HepG2 (cell line): ENCODE data around the gene AS3MT. TPM values are rescaled to one million over a fixed set of nuclear protein-coding genes. Genes with fewer than 3 reads are reported as not detected.

Experiments
- AKNA ChIP-seq: sonication (generic); formaldehyde crosslinking; IDR thresholded peaks from 2 replicates; pipeline ENCODE4 v1.4.0; 2020; ENCODE audit warnings: missing genetic modification reagents, borderline replicate concordance
- ARNTL ChIP-seq: sonication (generic); formaldehyde crosslinking; IDR thresholded peaks from 2 replicates; pipeline ENCODE4 v1.4.0; 2020; ENCODE audit warnings: mild to moderate bottlenecking, missing genetic modification reagents
- CCDC6 ChIP-seq: sonication (generic); formaldehyde crosslinking; IDR thresholded peaks from 2 replicates; pipeline ENCODE4 v1.8.1; 2022; ENCODE audit warnings: mild to moderate bottlenecking, missing genetic modification reagents, moderate library complexity
- DBP ChIP-seq: sonication (generic); formaldehyde crosslinking; IDR thresholded peaks from 2 replicates; pipeline ENCODE4 v1.4.0; 2020; ENCODE audit warnings: missing genetic modification reagents; ENCODE audit errors: not compliant biosample characterization
- FOXM1 ChIP-seq: sonication (generic); formaldehyde crosslinking; IDR thresholded peaks from 2 replicates; pipeline ENCODE4 v1.5.0; 2020; ENCODE audit warnings: missing genetic modification reagents
- HES4 ChIP-seq: sonication (generic); formaldehyde crosslinking; IDR thresholded peaks from 2 replicates; pipeline ENCODE4 v1.9.0; 2021; ENCODE audit warnings: mild to moderate bottlenecking, missing genetic modification reagents, borderline replicate concordance
- HMGXB4 ChIP-seq, 2 experiments: sonication (generic) in 1 of 2; formaldehyde crosslinking in 1 of 2; IDR thresholded peaks; 2 replicates each; pipeline versions ENCODE4 v1.4.0 to v1.6.1; 2018 to 2020; ENCODE audit warnings: missing genetic modification reagents in 2 of 2, borderline replicate concordance in 1 of 2, low read depth in 1 of 2, mild to moderate bottlenecking in 1 of 2, missing biosample characterization in 1 of 2
- MTA1 ChIP-seq: sonication (generic); formaldehyde crosslinking; IDR thresholded peaks from 2 replicates; pipeline ENCODE4 v1.4.0; 2020; ENCODE audit warnings: missing genetic modification reagents, mild to moderate bottlenecking, borderline replicate concordance
- NCOR1 ChIP-seq: fragments of 200-600 bp; sonication (generic); IDR thresholded peaks from 2 replicates; pipeline ENCODE4 v1.7.0; 2017; ENCODE audit warnings: antibody characterized with exemption, low read length, borderline replicate concordance
- SIX4 ChIP-seq: sonication (generic); formaldehyde crosslinking; IDR thresholded peaks from 2 replicates; pipeline ENCODE4 v1.4.0; 2020; ENCODE audit warnings: missing genetic modification reagents
- SOX13 ChIP-seq, 3 experiments: fragments of 450-650 bp in 1 of 3; sonication (generic) in 1 of 3; formaldehyde crosslinking in 1 of 3; IDR thresholded peaks in 2 of 3; conservative IDR thresholded peaks in 1 of 3; 2 replicates each; pipeline versions ENCODE4 v1.5.0 to v1.6.1; 2016 to 2020; ENCODE audit warnings: antibody characterized with exemption in 1 of 3, mild to moderate bottlenecking in 1 of 3, missing compliant biosample characterization in 1 of 3, missing genetic modification reagents in 1 of 3, moderate library complexity in 1 of 3
- THAP8 ChIP-seq: sonication (generic); formaldehyde crosslinking; IDR thresholded peaks from 2 replicates; pipeline ENCODE4 v1.5.1; 2020; ENCODE audit warnings: missing genetic modification reagents, mild to moderate bottlenecking, borderline replicate concordance
- TMF1 ChIP-seq: sonication (generic); formaldehyde crosslinking; IDR thresholded peaks from 2 replicates; pipeline ENCODE4 v1.8.1; 2022; ENCODE audit warnings: low read depth, missing genetic modification reagents
- ZMYM4 ChIP-seq: sonication (generic); formaldehyde crosslinking; IDR thresholded peaks from 2 replicates; pipeline ENCODE4 v1.8.1; 2023; ENCODE audit warnings: mild to moderate bottlenecking, missing genetic modification reagents
- ZNF512 ChIP-seq: sonication (generic); formaldehyde crosslinking; IDR thresholded peaks from 2 replicates; pipeline ENCODE4 v1.4.0; 2020; ENCODE audit warnings: mild to moderate bottlenecking, missing genetic modification reagents
- polyA plus RNA-seq, 8 experiments: library from polyadenylated mRNA; depleted of rRNA in 3 of 8; stranded (reverse) in 7 of 8; unstranded in 1 of 8; fragments of >200 nt; fragmentation: Illumina TruSeq in 4 of 8; extraction: Trizol in 4 of 8; gene quantifications; 2 replicates each; pipeline versions ENCODE4 v1.2.1 to v1.2.3, GENCODE V29; 2011 to 2016; ENCODE audit warnings: low read depth in 4 of 8, missing spikeins in 1 of 8, mixed read lengths in 1 of 8; ENCODE audit not compliant: insufficient read depth in 1 of 8
- total RNA-seq, 5 experiments: library from RNA; depleted of rRNA; stranded (reverse); fragments of >200 nt; fragmentation: Illumina TruSeq; extraction: Trizol; gene quantifications; 2 replicates each; pipeline ENCODE4 v1.2.3, GENCODE V29; 2016; ENCODE audit warnings: low read depth in 1 of 5

AS3MT gene
- total and polyA plus RNA-seq, 2 of the 13 experiments (the other 11 are each of a cell fraction or from before 2014, with no cell fraction given) = 8.7 to 17.4 TPM

GRCh38 chr10:102850025-102850518 is 19.2 kb upstream of the AS3MT start (continued):
- TF ChIP-seq HMGXB4 (CRISPR knock-in tag; IDR thresholded peaks at IDR 0.05; ENCODE audit: borderline replicate concordance in 1 of 2, low read depth in 1 of 2) (no peak), AKNA (CRISPR knock-in tag) (no peak), TMF1 (CRISPR knock-in tag) (no peak), DBP (CRISPR knock-in tag) (no peak), THAP8 (CRISPR knock-in tag) (no peak), MTA1 (no peak; the same call in 1 of the 2 replicates), HES4 (CRISPR knock-in tag) (no peak), NCOR1 (peak; percentile 77; the same call in 1 of the 2 replicates), ZNF512 (no peak), ARNTL (CRISPR knock-in tag) (peak; percentile 100), FOXM1 (CRISPR knock-in tag) (no peak), SOX13 (IDR thresholded peaks at IDR 0.05) (no peak; the same call in 1 of the 2 replicates), SOX13 (CRISPR knock-in tag; conservative IDR thresholded peaks at IDR 0.05 in 1 of 2, IDR thresholded peaks at IDR 0.05 in 1 of 2) (peak in 1 of 2 experiments; percentile 81; a peak in 2 of 4 replicates), SIX4 (CRISPR knock-in tag) (no peak), ZMYM4 (CRISPR knock-in tag) (peak; percentile 92), CCDC6 (CRISPR knock-in tag) (peak; percentile 73; the same call in 1 of the 2 replicates)
